Measurements from ENCODE around the gene SETD3.

Gene SETD3

DNA sequence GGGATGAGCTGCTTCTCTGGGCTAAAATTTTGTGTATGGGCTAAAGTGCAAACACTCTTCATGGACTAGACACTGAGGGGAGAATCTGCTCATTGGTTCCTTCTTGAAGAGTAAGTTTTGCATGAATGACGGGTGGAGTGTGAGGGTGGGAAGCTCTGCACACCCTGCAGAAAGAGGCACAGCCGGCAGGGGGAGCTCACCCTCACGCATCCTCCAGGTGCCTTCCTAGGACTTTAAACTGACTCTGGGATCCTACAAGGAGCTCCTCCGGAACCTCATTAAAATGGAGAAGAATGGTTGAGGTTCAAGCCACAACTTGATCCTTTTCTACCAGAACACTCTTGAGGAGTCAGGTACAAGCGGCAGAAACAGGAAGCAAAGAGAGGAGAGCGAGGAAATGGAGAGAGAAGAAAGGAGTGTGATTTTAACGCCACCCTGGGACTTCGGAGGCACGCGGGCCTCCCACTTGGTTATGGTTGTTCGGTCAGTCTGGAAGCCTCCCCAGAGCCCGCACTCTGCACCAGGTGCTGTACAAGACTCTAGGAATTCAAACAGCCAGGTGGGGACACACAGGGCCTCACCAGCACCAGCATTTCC, 87.5 kb downstream of the SETD3 start:
- DNase-seq (ENCODE audit: low spot score): no peak

DNA sequence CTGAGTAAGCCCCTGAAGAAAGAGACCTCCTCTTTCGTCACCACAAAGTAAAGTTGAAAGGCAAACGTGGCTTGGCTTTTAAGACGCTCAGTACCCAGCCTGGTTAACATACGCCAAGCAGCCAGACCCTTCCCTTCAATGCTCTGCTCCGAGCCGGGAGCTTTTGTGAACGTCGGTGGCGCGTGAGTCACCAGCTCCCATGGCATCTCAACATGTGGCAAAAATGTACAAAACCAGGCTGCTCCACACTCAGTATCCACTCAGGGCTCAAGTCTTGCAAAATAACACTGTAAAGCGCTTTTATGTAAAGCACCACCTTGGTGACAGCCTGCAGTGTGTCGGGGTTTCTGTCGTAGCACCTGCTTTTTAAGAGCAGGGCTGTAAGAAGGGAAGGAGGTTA, 89.0 kb downstream of the SETD3 start:
- DNase-seq (ENCODE audit: low spot score): no peak

DNA sequence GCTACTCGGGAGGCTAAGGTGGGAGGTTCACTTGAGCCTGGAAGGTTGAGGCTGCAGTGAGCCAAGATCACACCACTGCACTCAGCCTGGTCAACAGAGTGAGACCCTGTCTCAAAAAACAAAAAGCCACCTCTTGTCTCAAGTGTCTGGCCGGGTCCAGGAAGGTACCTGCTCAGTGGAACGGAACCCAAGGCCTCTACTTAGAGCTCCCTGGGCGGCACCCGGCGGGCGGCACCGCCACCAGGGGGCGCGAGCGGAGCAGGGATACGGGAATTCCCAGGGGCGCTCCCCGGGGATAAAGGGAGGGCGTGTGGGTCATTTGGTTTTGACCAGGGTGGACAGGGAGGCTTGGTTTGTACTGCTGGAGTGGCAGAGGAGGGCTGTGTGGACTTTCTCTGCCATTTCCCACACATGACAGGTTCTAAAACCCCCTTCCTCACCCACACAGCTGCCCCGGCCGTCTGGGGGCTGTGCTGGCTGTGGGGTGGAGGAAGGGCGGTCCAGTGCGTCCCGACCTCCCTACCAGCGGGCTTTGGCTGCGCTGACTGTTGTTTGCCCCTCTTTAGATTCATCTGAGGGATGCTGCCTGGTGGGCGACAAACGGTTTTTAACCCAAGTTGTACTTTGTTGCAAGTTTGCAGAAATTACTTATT, 91.4 kb downstream of the SETD3 start:
- peak; percentile 73 for DNase-seq (ENCODE audit: low spot score)

DNA sequence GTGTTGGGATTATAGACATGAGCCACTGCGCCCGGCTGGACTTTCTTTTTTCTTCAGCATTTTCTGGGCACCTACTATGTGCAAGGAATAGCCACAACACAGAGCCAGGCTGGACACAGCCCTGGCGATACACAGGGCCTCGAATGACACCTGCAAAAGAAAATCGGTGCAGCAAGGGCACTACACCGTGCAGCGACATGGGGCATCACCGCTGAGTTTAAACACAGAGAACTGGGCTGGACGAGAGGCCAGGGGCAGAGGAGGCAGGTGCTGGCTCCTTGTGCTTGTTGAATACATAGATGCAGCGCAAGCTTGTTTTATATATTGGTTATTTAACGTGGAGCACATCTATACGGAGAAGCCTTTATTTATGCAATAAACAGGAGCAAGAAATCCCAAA, 92.4 kb downstream of the SETD3 start:
- DNase-seq (ENCODE audit: low spot score): no peak

DNA sequence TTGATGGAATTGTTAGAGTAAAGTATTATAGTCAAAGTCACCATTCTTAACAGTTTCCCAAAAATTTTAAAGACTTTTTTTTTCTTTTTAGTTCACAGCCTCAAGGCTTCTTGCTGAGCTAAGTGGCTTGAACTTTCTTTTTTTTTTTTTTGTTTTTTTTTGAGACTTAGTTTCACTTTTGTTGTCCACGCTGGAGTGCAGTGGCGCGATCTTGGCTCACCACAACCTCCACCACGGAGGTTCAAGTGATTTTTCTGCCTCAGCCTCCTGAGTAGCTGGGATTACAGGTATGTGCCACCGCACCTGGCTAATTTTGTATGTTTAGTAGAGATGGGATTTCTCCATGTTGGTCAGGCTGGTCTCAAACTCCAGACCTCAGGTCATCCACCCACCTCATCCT, 92.8 kb downstream of the SETD3 start:
- DNase-seq (ENCODE audit: low spot score): no peak

DNA sequence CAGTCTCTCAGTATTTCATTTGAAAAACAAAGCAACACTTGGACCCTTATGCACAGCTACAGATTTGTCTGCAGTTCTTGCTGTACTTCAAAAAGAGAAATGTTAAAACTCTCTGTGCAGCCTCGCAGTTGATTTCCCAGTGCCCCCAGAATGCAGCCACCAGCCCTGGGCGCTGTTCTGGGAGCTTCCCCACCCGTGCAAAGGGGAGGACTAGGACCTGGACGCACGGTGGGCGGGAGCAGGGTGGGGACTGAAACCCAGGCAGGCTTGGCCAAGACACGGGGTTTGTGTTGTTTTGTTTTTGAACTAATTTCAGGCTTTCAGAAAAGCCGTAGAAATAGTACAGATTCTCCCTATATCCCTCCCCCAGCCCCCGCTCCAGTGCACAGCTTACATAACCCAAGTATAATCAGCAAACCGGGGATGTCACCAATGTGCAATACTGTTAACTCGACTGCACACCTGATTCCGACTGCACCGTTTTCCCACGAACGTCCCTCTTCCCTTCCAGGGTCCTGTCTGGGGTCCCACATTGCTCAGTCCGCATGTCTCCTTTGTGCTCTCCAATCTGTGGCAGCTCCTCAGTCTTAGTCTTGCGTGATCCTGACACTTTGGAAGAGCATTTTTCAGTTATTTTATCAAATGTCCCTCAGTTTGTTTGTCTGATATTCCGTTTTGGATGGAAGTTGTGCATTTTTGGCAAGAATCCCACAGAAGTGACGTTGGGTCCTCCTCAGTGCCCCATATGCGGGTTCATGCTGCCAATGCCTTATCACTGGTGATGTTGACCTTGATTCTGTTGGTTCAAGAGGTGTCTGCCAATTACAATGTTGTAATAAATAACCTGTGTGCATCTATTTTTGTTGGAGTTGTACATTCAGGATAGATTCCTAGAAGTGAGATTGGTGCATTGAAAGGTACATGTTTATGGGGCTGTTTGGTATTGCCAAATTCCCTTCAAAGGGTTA, 95.9 kb downstream of the SETD3 start:
- no peak for DNase-seq (ENCODE audit: low spot score)

DNA sequence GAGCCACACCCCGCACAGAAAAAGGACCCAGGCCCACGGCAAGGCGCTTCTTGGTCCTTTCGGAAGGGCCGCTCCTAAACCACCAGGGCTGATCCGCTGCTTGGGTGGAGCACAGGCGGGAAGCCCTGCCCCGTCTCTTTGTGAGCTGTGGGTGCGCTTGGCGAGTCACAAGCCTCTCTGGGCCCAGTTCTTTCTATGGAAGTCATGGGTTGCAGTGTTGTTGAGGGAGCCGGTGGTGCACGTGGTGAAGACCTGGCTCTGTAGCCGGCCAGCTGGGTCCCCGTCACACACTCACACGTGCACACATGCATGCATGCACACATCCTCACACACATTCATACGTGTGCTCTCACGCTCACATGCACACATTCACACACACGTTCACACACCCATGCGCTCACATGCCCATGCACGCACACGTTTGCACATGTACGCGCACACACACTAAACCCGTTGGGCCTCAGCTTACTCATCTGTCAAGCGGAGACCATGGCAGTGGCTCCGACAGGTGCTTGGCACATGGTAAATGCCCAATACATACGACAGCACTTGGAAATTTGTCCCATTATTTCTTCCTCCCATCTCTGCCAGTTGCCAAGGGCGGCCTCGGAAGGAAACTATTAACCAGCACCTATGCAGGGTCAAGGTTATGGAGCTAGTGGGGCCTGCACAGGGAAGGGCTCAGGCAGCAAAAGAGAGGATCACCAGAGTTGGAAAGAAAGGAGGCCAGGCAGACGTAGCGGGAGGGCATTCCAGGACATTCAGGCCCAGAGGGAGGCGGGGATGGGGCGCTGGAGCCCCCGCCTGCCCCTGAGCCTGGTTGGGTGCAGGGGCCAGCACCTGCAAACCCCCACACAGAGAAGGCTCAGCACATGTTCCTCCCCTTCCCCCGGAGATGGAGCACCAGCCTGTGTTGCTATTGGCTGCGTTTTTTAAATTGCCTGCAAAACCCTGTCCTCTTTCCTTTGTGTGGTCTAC, 96.9 kb downstream of the SETD3 start:
- no peak for DNase-seq (ENCODE audit: low spot score)

DNA sequence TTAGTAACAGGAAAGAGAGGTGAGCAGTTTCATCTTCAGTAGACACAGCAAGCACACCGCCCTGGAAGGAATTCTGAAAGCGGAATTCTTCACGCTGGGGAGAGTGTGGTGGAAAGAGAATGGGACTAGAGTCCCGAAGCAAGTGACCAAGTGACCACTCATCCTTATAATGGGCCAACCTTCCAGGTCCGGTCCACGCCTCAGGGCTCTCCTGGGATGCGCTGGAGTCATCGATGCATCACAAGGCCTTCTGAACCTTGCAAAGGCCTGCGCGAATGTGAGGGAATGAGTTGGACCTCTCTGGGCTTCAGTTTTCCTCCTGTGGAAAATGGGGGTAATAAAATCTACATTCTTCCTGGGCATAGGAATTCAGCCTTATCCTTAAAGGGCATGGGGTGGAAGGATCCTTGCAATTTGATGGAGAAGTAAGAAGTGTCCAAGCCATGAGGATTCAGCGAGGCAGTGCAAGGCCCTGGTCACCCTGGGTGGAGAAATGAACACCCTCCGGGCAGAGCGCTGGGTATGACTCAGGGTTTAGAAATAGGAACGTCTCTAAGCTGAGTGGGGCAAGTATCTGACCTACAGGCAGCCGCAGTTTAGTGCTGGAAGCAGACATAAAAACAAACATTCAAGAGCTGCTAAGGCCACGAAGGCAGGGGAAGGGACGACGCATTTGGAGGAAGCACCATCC, 97.7 kb downstream of the SETD3 start:
- DNase-seq (ENCODE audit: low spot score): no peak

DNA sequence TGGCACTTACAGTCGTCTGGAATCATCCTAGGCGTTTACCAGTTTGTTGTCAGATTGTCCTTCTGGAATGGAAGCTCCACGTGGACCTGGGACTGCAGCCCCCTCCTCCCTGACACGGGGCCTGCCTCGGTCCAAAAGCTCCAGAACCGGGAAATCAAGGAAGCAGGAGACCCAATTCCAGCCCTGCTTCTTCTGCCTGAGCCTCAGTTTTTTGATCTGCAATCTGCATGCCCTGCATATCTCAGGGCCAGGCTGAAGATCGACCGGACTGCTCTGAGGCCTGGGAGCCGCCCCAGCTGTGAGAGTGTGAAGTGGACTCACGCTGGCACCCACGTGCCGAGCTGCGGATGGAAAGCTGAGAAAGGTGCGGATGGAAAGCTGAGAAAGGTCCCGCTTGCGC, 98.6 kb downstream of the SETD3 start:
- no peak for DNase-seq (ENCODE audit: low spot score)

DNA sequence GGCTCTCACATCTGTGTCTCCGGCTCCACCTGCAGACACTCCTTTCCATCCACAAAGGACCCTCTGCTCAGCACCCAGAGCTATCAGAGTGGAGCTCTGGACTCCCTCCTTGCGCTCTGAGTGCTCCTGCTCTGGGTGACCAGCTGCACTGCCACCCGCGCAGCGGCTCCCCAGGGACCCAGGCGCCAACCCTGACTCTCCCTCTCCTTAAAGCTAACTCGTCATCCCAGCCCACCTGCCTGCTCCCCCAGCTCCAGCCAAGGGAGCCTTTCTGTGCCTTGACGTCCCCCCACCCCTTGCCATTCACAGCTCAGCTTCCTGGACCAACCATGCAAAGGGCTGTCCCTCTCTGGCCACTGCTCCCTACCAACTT, 99.0 kb downstream of the SETD3 start:
- DNase-seq (ENCODE audit: low spot score): no peak

DNA sequence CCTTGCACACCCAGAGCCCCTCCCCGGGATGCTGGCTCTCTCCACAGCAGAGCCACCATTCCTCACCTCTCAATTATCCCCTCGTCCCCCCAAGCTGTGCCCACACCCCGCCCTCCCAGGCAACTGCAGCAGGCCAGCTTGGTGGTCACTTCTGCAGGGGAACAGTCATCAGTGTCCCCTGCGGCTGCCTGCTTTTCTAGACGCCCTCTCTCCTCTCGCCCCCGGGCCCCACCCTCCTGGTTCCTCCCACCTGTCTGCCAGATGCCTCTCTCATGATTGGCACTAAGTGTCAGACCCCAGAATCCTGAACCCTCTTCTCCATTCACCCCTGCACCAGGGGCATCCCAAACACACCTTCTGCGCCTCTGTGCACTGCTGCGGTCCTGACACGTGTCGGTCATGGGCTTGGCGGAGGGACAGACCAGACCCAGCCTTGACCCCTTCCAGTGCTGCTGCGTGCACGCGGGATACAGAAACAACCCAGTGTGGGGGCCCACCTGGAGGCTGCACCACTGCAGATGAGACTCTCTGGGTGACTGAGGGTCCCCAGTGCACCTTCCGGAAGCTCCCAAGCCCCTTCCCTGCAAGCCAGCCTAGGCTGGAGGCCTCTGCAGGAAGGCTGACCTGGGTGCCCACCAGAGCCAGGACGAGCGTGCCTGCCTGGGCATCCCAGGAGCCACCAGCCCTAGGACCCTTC, 99.5 kb downstream of the SETD3 start:
- no peak for DNase-seq (ENCODE audit: low spot score)

DNA sequence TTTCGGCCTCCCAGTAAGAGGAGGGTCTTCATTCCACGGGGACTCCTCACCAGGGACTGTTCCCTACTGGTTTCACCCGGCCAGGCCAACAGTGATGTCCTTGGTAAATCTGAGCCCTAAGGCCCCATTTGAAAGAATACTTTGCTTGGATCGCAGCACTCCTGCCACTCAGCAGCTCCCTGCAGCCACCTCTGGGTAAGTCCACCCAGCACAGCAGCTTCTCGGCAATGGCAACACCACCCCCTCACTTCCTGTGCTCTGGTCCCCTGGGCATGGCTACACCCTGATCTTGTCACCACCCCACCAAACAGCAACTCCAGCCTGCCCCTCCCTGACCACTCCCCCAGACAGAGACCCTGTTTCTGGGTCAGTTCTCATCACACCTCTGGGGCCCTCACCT, 100.3 kb downstream of the SETD3 start:
- no peak for DNase-seq (ENCODE audit: low spot score)

DNA sequence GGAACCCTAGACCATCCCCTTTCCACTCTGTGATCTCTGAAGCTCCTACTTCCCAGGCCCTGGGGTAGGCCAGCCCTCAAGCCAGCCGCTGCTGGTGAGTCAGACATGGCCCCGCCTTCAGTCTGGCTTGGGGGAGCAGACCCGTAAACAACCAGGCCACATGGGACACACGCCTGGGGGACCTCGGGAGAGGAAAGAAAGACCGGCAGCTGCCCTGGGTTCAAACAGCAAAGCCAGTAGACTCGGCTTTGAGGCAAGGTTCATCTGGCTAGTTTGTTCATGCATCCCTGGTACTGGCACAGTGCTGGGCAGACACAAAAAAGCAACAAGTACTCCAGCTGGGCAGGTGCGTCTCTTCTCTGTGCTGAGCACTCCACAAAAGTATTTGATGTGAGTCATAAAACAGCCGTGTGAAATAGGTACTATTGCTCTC, 101.9 kb downstream of the SETD3 start:
- DNase-seq (ENCODE audit: low spot score): no peak

DNA sequence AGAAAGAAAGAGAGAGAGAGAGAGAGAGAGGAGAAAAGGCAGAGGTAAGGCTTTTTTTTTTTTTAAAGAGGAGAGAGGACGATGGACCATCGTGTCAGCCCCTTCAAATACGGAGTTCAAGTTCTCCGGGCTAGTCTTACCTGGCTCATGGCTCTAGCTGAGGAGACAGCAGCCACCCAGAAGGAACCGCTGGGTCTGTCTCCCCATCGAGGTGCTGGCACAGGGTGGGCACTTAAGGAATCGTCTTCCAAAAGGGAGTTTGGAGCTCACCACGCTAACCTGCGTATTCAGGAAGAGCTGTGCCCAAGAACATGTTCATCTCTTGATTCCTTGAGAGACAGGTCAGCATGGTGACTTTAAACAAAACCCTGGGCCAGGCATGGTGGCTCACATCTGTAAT, 102.7 kb downstream of the SETD3 start:
- no peak for DNase-seq (ENCODE audit: low spot score)

DNA sequence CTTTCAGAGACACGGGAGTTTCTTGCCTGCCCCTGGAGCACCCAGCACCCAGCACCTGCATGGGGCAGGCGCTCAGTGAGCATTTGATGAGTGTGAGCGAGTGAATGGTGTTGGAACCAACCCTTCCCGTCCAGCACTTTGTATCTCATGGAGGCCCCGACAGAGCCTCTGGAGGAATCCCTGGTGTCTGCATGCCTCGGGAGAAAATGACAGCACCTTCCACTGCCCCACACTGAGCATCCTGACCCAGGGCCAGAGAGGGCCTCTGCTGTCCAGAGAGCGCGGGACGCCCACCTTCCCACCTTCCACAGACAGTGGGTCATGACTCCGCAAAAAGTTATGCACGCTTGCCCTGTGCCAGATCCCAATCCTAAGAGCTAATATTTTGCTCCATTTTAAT, 105.7 kb downstream of the SETD3 start:
- DNase-seq (ENCODE audit: low spot score): no peak

DNA sequence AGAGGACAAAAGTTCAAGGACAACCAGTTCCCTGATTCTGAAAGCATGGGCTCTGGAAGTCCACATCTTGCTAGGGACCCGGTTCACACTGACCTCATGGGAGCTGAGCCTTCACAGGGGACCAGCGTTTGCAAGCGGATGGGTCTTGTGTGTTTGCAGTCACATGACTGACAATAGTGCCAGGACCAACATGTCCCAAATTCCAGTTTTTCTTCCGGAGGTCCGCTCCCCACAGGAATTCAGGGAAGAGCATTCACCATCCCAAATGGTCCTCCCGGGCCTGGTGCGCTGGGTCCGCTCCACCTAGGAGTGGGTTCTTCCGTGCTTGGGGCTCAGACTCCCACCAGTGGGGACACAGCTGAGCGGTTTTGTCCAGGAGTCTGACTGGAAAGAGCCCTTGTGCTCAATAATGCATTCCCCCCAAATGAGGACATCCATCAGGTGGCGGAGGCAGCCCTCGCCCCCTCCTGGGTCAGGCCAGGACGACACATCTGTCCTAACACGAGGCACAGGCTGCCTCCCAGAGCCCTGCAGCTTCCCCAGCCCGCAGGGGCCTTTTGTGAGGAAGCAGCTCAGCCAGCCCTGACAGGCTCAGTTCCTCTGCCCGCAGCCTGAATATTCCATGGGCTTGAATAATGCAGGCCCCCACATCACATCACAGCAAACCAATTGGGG, 116.9 kb downstream of the SETD3 start:
- peak; percentile 37 for DNase-seq (ENCODE audit: low spot score)

DNA sequence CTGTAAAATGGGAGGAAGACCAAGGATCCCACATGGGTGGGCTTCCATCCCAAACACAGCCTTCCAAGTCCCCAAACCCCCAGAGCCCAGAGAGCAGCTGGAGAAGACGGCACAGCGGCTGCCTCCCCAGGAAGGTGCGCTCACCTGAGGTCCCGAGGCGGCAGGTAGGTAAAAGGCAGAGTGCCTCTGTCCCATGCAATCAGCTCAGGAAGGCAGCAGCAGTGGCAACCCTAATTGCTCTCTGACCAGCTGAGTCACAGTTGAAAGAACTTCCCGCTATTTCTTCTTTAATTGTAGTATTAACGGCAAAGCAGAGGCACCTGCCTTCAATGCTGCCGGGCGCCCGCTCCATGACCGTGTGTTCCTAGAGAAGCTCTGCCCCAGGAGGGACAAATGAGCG, 117.6 kb downstream of the SETD3 start:
- peak; percentile 35 for DNase-seq (ENCODE audit: low spot score)

DNA sequence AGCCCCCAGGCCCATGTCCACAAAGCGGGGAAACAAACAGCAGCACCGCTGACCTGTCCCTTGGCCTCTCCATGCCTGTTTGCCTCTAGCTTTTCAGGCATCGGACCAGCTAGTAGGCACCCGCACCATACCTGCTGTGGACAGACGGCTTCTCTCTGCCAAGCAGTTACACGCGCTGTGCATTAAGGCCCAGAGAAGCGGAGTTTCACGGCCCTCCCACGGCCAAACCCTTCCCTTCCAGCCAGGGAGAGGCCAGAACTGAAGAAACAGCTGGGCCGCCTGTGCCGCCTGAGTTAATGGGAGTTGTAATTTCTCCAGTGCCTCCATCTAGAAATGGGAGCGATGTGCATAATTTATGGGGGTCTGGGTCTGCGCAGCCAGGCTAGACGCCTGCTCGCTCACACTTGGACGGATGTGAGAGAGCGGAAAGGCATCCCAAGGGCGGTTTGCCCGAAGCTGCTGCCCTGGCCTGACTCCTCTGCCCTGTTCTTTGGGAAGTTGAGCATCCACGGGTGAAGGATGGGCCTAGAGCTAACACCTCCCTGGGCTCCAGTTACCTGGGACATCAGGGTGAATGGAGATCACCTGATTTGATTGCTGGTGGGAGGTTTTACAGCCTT, 119.0 kb downstream of the SETD3 start:
- no peak for DNase-seq (ENCODE audit: low spot score)

DNA sequence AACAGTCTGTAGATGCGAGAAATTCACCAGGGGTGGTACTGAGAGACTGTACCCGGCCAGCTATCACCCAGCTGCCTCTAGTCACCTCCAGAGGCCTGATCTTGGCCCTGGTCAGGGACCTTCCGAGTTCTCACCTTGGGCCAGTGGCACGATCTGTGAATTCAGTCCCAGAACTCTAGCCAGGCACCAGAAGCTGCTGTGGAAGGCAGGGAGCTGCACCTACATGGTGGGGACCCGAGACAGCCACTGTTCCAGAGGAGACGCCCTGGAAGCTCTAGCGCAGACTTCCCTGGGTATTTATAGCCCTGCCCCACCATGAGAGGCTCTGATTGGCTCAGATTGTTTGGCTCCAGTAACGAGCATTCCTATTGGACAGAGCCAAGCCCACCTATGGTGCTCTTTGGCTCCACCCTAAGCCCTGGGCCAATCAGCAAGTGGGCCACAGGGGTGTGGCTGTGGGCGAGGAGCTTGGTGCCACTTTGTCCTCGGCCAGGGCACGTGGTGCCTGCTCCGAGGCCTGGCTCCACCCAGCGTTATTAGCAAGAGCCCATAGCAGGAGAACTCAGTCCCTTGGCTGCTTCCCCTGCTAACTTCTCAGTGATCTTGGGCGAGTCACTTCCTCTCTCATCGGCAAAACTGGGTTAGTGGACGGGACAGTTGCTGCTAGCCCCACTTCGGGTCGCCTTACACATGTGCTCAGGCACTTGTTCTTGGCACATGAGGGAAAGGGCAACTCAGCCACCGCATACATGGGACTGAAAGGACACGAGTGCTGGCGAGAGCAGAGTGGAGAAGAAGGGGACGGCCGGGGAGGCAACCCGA, 119.7 kb downstream of the SETD3 start:
- no peak for DNase-seq (ENCODE audit: low spot score)

Data from ecto neural progenitor cell (in vitro differentiated cells).